ENCODE data around the gene OR5AN1. TPM values are rescaled to one million over a fixed set of nuclear protein-coding genes. Genes with fewer than 3 reads are reported as not detected.

OR5AN1 gene
- total and polyA plus RNA-seq, 10 of the 15 experiments (the other 5 are each of a cell fraction or from before 2014, with no cell fraction given): not detected

DNA sequence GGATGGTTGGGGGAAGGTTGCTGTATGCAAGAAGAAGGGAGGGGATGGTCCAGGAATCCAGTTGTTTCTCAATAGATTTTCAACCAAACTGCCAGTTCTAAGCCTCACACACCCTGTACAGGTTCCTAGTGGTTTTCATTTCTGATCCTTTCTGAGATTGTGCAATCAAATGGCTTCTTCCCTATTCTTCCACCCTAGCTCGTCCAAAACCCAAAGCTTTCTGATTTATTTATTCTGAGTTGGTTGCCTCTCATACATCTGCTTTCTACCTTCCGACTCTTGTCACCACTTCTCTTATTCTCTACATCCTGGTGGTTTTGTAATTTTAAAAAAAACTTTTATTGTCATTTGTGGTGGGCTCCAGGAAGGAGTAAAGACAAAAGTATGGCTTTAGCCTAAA lies 55.0 kb downstream of the OR5AN1 start:
- no TSS peak for BruUV-seq (replicated peaks)
- no peak for DNase-seq (ENCODE audit: low read depth, low spot score)
- Histone ChIP-seq H3K27me3 (replicated peaks in 1 of 2; ENCODE audit: control insufficient read depth in 2 of 2, insufficient read depth in 2 of 2, low read length in 1 of 2) (no peaks in the 10 kb centered on the region), H3K4me3 (no peak overlapping the region), H3K36me3 (ENCODE audit: control insufficient read depth in 2 of 2, insufficient read depth in 2 of 2, low read length in 1 of 2) (no peaks in the 10 kb centered on the region), H4K20me1 (ENCODE audit: control insufficient read depth, insufficient read depth) (no peaks in the 10 kb centered on the region), H2AFZ (ENCODE audit: control insufficient read depth, low read depth, low read length) (no peak overlapping the region), H3K27ac (ENCODE audit: control insufficient read depth, insufficient read depth) (no peak overlapping the region), H3K4me2 (ENCODE audit: control insufficient read depth, insufficient read depth) (no peak overlapping the region), H3K4me1 (ENCODE audit: control insufficient read depth, insufficient read depth, low read length) (no peaks in the 10 kb centered on the region), H3K79me2 (ENCODE audit: control insufficient read depth, insufficient read depth, low read length) (no peaks in the 10 kb centered on the region), H3K9me3 (replicated peaks; ENCODE audit: control insufficient read depth, insufficient read depth, low read length) (no peaks in the 10 kb centered on the region; the same call in 2 of the 3 replicates), H3K9ac (ENCODE audit: control insufficient read depth, insufficient read depth, low read length) (no peak overlapping the region)
- SMC1A ChIA-PET (ENCODE audit: uncharacterized antibody, unreplicated experiment): no interaction called here
- POLR2A ChIA-PET: no interaction called here
- in situ Hi-C loops (cut with MboI): no loop called here
- WGBS (ENCODE audit: insufficient coverage, insufficient replicate concordance, low lambda C conversion rate, missing lambda C conversion rate): 4% methylated on average over 2 of the region's 2 CpGs
- ATAC-seq: no peak
- intact Hi-C loops (cut with micrococcal nuclease; ENCODE audit: unreplicated experiment): no loop called here
- TF ChIP-seq NRF1 (conservative IDR thresholded peaks at IDR 0.05; ENCODE audit: low read depth, low read length): no peak
- no peak for TF ChIP-seq NFYA (IDR thresholded peaks at IDR 0.05; ENCODE audit: borderline replicate concordance, low read depth, low read length)
- no peak for TF ChIP-seq TCF7 (IDR thresholded peaks at IDR 0.05; ENCODE audit: borderline replicate concordance)
- no peak for TF ChIP-seq ZNF207 (IDR thresholded peaks at IDR 0.05; ENCODE audit: borderline replicate concordance)
- no peak for TF ChIP-seq MEF2A (IDR thresholded peaks at IDR 0.05; ENCODE audit: insufficient read depth, low read depth, low read length)
- TF ChIP-seq TBL1XR1 (IDR thresholded peaks at IDR 0.05; ENCODE audit: low read depth, low read length): no peak
- no peak for TF ChIP-seq ASH2L (IDR thresholded peaks at IDR 0.05; ENCODE audit: borderline replicate concordance, low read depth)
- CTCF ChIA-PET: interaction anchor here (0.8 to 1.4 kb wide), 3 partner anchors 11 to 19 kb away, joined by 3 to 4 read pairs (median 3); no protein-coding TSS in a partner anchor
- RAD21 ChIA-PET (ENCODE audit: unreplicated experiment): no interaction called here
- no peak for FAIRE-seq

DNA sequence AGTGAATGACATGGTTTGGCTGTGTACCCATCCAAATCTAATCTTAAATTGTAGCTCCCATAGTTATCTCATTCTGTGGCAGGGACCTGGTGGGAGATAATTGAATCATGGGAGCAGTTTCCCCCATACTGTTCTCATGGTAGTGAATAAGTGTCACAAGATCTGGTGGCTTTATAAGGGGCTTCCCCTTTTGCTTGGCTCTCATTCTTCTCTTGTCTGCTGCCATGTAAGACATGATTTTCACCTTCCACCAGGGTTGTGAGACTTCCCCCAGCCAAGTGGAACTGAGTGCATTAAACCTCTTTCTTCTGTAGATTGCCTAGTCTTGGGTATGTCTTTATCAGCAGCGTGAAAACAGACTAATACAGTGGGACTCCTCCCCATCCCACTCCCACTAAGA lies 56.4 kb downstream of the OR5AN1 start:
- ChIA-PET SMC1A (ENCODE audit: uncharacterized antibody, unreplicated experiment) (no interaction called here), POLR2A (no interaction called here), CTCF (interaction anchor here (1.1 to 1.5 kb wide), 2 partner anchors 15 kb away, joined by 4 to 5 read pairs; no protein-coding TSS in a partner anchor), RAD21 (ENCODE audit: unreplicated experiment) (interaction anchor here (0.6 kb wide), 1 partner anchor 15 kb away, joined by 3 read pairs; no protein-coding TSS in a partner anchor)
- Histone ChIP-seq H3K79me2 (ENCODE audit: control insufficient read depth, insufficient read depth, low read length) (no peaks in the 10 kb centered on the region), H3K4me1 (ENCODE audit: control insufficient read depth, insufficient read depth, low read length) (no peaks in the 10 kb centered on the region), H3K4me3 (no peak overlapping the region), H3K27ac (ENCODE audit: control insufficient read depth, insufficient read depth) (no peak overlapping the region), H4K20me1 (ENCODE audit: control insufficient read depth, insufficient read depth) (no peaks in the 10 kb centered on the region), H2AFZ (ENCODE audit: control insufficient read depth, low read depth, low read length) (no peak overlapping the region), H3K36me3 (ENCODE audit: control insufficient read depth in 2 of 2, insufficient read depth in 2 of 2, low read length in 1 of 2) (no peaks in the 10 kb centered on the region), H3K4me2 (ENCODE audit: control insufficient read depth, insufficient read depth) (no peak overlapping the region), H3K9me3 (replicated peaks; ENCODE audit: control insufficient read depth, insufficient read depth, low read length) (no peaks in the 10 kb centered on the region; the same call in 2 of the 3 replicates), H3K27me3 (replicated peaks in 1 of 2; ENCODE audit: control insufficient read depth in 2 of 2, insufficient read depth in 2 of 2, low read length in 1 of 2) (no peaks in the 10 kb centered on the region), H3K9ac (ENCODE audit: control insufficient read depth, insufficient read depth, low read length) (no peak overlapping the region)
- no TSS peak for BruUV-seq (replicated peaks)
- DNase-seq (ENCODE audit: low read depth, low spot score): no peak
- intact Hi-C loops (cut with micrococcal nuclease; ENCODE audit: unreplicated experiment): no loop called here
- no peak for ATAC-seq
- in situ Hi-C loops (cut with MboI): no loop called here
- WGBS (ENCODE audit: insufficient coverage, insufficient replicate concordance, low lambda C conversion rate, missing lambda C conversion rate): 0% methylated on average over 1 of the region's 1 CpG
- no peak for FAIRE-seq
- no peak for TF ChIP-seq ELK1 (IDR thresholded peaks at IDR 0.05; ENCODE audit: low read depth, low read length)
- TF ChIP-seq ZSCAN29 (IDR thresholded peaks at IDR 0.05): no peak
- no peak for TF ChIP-seq POLR2A (IDR thresholded peaks at IDR 0.05; ENCODE audit: low read depth, low read length)
- no peak for TF ChIP-seq SIN3A (IDR thresholded peaks at IDR 0.05; ENCODE audit: low read depth, low read length)
- no peak for TF ChIP-seq TARDBP (IDR thresholded peaks at IDR 0.05; ENCODE audit: borderline replicate concordance)
- TF ChIP-seq POLR2AphosphoS5 (IDR thresholded peaks at IDR 0.05; ENCODE audit: low read length): no peak
- no peak for TF ChIP-seq ZNF622 (IDR thresholded peaks at IDR 0.05)
- TF ChIP-seq, protein P1, sequence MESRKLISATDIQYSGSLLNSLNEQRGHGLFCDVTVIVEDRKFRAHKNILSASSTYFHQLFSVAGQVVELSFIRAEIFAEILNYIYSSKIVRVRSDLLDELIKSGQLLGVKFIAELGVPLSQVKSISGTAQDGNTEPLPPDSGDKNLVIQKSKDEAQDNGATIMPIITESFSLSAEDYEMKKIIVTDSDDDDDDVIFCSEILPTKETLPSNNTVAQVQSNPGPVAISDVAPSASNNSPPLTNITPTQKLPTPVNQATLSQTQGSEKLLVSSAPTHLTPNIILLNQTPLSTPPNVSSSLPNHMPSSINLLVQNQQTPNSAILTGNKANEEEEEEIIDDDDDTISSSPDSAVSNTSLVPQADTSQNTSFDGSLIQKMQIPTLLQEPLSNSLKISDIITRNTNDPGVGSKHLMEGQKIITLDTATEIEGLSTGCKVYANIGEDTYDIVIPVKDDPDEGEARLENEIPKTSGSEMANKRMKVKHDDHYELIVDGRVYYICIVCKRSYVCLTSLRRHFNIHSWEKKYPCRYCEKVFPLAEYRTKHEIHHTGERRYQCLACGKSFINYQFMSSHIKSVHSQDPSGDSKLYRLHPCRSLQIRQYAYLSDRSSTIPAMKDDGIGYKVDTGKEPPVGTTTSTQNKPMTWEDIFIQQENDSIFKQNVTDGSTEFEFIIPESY (IDR thresholded peaks at IDR 0.05): no peak
- TF ChIP-seq RB1 (IDR thresholded peaks at IDR 0.05; ENCODE audit: borderline replicate concordance): no peak
- TF ChIP-seq GATAD2B (conservative IDR thresholded peaks at IDR 0.05; ENCODE audit: low read depth): no peak
- no peak for TF ChIP-seq NFYB (IDR thresholded peaks at IDR 0.05; ENCODE audit: insufficient read depth, low read depth, low read length)
- TF ChIP-seq NFIC (IDR thresholded peaks at IDR 0.05; ENCODE audit: low read depth, low read length): no peak
